Hematopoietic multipotent progenitor cell treated with erythropoietin and hydrocortisone succinate and interleukin-3 and kit ligand, for 4 days (in vitro differentiated cells): ENCODE measurements around the gene GRM5.

ENCODE experiments used
- DNase-seq: peaks from one replicate; pipeline ENCODE4 v3.0.0-alpha.2; 2015

GRM5 gene

GRCh38 chr11:88603091-88603867 is 462.5 kb downstream of the GRM5 start:
- DNase-seq, result no peak

DNA sequence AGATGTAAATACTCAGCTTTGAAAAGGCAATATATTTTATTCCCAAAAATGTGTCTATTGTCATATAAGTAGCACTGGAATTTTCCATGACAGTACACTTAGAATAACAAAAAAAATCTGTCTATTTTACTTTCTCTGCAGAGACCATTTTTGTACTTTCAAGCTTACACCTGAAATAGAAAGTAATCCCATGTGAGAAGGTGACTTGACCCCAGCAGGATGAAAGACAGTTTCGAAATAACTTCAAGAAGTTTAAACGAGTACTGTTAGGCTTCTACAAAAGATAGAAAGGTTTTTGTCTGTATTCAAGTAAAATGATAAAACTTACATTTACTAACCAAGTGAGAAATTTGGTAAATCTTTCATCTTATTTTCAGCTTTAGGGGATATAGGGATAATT is 468.4 kb downstream of the GRM5 start:
- no peak for DNase-seq

DNA sequence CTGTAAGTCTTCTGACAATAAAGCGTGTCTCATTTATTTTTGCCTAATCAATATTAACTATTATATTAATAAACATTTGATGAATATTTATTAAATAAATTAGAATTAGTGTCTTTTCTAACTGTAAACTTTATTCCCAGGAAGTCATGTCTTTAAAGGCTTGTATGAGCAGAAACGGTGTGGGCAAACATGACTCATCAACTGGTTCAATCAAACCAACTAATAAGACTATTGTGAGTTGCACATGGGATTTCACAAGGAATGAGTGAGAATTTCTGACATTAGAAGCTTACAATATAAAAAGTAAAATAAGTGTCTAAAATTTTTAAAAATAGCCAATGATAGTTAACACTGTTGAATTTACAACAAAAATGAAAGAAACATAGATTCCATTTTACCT is 469.0 kb downstream of the GRM5 start:
- no peak for DNase-seq

GRCh38 chr11:88594274-88594950 is 471.4 kb downstream of the GRM5 start:
- no peak for DNase-seq

GRCh38 chr11:88590361-88590760 is 475.4 kb downstream of the GRM5 start:
- DNase-seq, result no peak

DNA sequence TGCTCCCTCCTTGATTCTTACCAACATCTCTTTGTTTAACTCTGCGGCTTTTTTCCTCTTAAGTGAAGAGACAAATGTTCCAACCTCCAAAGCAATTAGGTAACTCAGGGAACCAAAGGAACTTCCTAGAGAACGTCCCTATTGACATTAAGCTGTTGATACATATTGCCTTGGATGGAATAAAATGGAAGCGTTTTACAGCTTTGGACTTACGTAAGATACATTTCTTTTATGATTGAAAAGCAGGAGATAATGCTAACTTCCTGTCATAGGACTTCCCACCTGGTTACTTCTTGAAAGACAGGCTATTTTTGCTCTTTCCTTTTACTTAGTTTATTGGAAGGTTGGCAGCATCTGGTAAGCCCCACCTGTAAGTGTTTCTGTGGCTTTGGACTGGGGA is 482.5 kb downstream of the GRM5 start:
- no peak for DNase-seq

DNA sequence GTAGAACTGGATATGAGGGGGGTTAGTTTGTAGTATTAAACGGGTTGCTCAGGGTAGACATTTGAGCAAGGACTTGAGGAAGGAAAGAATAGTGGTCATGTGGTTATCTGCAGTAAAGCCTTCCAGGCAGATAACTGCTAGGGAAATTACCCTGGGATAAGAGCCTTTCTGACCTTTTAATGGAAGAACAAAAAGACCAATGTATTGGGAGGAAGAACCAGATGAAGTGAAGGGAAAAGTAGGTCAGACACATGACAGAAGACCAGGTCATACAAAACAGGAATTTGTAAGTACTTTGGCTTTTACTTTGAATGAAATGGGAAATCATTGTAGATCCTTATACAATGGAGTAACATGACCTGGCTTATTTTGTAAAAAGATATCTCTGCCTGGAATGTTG is 486.3 kb downstream of the GRM5 start:
- no peak for DNase-seq

DNA sequence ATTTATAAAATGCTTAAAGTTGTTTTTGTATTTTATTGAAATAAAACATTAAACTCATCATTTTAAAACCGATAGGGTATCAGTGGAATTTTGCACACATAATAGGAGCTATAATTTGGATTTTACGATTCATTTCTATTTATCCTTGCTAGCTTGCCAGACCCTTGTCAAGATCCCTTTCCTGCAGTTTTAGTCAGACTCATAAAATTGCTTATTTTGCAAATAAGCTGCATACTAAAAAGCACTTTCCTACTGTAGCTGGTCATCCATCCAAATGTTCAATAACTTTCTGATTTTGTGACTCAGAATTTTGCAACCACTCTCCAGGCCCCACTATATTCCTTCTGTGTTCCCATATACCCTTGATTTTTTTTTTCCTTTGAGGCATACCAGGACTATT is 489.0 kb downstream of the GRM5 start:
- DNase-seq, result no peak

DNA sequence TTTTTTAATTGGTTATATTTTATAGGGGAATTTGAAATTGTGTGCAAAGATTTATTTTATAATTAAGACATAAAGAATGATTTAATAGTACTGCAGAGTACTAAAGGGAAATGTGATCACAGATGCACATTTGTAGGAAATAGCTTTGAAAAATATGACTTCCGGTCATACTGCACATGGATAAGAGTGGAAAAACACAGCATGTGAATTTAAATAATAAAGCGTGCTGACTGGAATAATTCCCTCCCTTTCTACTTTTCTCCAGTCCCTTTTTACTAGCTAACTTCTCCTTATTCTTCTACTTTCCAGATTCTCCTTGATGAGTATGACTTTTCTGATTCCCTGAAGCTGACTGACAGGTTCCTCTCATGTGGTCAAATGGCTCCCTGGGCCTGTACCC is 489.9 kb downstream of the GRM5 start:
- DNase-seq, result no peak

GRCh38 chr11:88569342-88569741 is 496.4 kb downstream of the GRM5 start:
- no peak for DNase-seq

- DNase-seq, result no peak
Observed at GRCh38 chr11:88555829-88556202, 510.0 kb downstream of the GRM5 start.

DNA sequence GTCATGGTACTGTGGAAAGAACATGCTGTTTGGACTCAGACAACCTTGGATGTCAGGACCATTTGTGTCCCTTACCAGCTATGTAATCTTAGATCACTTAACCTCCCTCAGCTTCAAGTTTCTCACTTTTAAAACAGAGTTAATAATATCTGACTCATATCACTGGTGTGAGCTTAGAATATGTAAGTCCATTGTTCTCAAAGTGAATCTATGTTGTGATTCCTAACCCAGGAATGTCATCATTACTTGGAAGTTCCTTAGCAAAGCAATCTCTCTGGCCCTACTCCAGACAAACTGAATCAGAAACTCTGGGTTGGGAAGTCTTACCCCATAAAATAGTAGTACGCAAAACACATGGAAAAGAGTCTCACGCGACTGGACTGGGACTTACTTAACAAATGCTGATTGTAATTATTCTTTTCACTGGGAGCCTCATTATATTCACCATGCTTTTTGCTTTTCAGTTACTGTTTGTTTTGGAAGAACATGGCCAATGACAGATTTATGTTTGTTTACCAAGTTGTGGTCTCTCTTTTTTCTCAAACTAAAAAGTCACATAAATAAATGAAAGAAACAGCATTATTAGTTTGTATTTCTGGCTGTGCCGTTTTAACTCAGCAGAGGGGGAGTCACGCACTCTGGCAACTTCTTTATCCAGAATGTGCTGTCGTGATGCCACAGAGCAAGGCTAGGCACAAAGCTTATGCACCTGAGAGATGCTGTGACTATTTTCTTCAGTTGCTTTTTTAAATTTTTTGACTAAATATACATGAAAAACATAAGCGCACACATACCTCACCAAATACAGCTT is 510.6 kb downstream of the GRM5 start:
- no peak for DNase-seq

GRCh38 chr11:88553204-88553603 is 512.6 kb downstream of the GRM5 start:
- DNase-seq, result no peak

- peak; percentile 80 for DNase-seq
Observed at GRCh38 chr11:88552379-88553062, 513.3 kb downstream of the GRM5 start.

GRCh38 chr11:88544656-88545280 is 521.0 kb downstream of the GRM5 start:
- no peak for DNase-seq

DNA sequence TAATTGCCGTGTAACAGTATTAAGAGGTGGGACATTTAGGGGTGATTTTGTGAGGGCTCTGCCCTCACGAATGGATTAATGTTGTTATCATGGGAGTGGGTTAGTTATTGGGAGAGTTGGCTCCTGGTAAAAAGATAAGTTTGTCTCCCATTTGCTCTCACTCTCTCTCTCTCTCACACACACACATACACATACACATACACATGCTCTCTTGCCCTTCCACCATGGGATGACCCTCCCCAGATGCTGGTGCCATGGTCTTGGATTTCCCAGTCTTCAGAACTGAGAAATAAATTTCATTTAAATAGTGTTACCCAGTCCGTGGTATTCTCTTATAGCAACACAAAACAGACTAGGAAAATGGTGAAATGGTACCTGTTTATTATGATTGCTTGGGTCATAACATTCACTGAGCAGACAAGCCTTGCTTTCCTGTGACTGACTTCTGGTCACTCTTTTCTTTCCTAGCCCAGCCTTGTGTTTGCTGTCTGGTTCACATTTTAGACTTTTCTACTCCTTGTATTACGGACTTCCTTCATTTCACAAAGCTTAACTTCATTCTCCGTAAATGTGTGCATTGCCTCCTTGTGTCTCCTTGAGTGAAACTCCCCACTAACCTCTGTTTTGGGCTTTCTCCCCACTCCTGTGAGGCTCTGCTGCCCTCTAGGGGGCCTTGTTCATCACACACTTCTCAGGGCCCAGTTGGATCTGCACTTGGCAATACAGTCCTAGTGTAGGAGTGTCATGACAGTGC is 521.7 kb downstream of the GRM5 start:
- peak; percentile 95 for DNase-seq

DNA sequence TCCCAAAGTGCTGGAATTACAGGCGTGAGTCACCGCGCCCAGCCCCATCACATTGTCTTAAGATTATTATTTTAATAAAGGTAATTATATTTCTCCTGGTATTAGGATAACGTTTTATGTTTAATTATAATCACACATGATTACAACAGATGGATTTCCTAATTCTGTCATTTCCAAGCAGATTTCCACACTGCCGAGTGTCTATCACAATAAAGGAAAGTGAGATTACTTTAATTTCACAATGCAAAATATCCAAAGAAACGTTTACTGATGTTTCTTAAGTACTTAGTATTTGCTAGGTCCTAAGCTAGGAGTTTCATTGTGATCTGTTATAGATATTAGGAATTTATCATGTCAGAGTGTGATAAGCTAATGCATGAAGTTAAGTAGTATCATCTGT is 524.8 kb downstream of the GRM5 start:
- no peak for DNase-seq

GRCh38 chr11:88538098-88538497 is 527.7 kb downstream of the GRM5 start:
- no peak for DNase-seq

DNA sequence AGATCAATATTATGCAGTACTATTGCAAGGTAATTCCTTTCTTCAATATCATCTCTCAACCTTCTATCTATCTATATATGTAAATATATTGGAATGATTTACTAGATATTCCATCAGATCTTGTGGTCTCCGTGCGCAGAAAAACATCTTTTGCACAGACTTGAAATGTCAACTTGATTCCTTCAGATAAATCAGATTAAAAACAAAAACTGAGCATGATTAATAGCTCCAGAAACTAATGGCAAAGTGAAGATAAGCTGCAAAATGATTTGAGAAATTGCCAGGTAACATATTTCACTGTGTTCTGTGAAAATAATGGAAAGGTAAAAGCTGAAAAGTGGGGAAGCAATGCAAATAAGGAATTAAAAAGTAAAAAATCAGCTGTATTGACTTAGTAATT is 528.2 kb downstream of the GRM5 start:
- DNase-seq, result no peak

DNA sequence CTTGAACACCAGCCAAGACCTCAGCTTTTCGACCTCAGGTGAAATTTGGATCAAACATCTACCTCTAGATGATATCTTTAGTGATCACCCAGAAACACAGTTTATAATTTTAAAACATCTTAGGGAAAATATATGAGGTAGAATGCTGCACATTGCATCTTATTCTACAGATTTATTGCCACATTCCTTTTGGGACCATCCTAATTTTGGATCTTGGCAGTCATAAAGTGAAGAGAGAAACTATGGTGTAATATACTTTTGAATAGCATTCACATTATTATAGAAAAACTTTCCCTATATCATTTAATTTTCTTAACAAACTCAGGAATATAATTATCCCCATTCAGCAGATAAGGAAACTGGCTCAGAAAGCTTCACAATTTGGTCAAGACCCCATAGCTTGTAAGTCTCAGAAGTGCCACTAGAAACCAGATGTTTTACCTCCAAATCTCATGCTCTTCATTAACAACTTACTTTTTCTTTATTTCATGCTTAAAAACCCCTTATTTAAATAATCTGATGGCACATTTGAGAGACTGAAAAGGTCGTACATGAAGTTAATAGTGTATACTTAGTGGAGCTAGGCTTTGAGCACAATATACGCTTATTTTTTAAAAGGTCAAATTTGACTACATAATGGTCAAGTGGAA is 529.0 kb downstream of the GRM5 start:
- DNase-seq, result no peak

- peak; percentile 54 for DNase-seq
Observed at GRCh38 chr11:88535916-88536547, 529.8 kb downstream of the GRM5 start.
